PC-3 (cell line): ENCODE data around the gene BASP1. TPM values are rescaled to one million over a fixed set of nuclear protein-coding genes. Genes with fewer than 3 reads are reported as not detected.
"Not testable (repeated sequence)": the region's sequence is repeated elsewhere in the genome, so short reads cannot be mapped to it uniquely, and the experiment has no call there.

Experiments
- ATAC-seq: fragments of 200-7000 bp; cut with Tn5 transposase; 2 replicates; pipeline ENCODE4 v1.9.1; 2020; ENCODE audit warnings: mild to moderate bottlenecking, moderate library complexity
- BruUV-seq: library from RNA; stranded (reverse); fragments of 400-500 nt; replicated peaks from 2 replicates; lab custom pipeline; 2021; lab: Mats Ljungman, UMichigan
- CTCF ChIA-PET: fragments of 300-600 bp; sonication (Branson Sonifier 250); formaldehyde crosslinking; loops from one replicate; lab custom pipeline; 2022; ENCODE audit warnings: antibody characterized with exemption; lab: Charles Lee
- POLR2A ChIA-PET: fragments of 300-600 bp; sonication (Branson Sonifier 250); formaldehyde crosslinking; loops from one replicate; lab custom pipeline; 2022; ENCODE audit warnings: antibody characterized with exemption; ENCODE audit not compliant: unreplicated experiment; lab: Charles Lee
- DNase-seq: peaks from one replicate; pipeline ENCODE4 v3.0.0-alpha.2; 2015
- H2AFZ ChIP-seq: fragments of 300-600 bp; sonication (generic); 2 replicates; pipeline ENCODE4 v1.6.0; 2016; ENCODE audit warnings: antibody characterized with exemption, low read length
- H3F3A ChIP-seq: fragments of 300-600 bp; sonication (generic); one replicate; pipeline ENCODE4 v1.6.0; 2017; ENCODE audit warnings: antibody characterized with exemption, low read length, control low read depth, mild to moderate bottlenecking; ENCODE audit not compliant: unreplicated experiment
- H3K27ac ChIP-seq: fragments of 300-600 bp; sonication (generic); 2 replicates; pipeline ENCODE4 v1.5.1; 2016; ENCODE audit warnings: mild to moderate bottlenecking, low read length
- H3K27me3 ChIP-seq: fragments of 300-600 bp; sonication (generic); 2 replicates; pipeline ENCODE4 v1.6.1; 2016; ENCODE audit warnings: low read length, mixed read lengths
- H3K36me3 ChIP-seq: fragments of 300-600 bp; sonication (generic); 2 replicates; pipeline ENCODE4 v1.6.1; 2016; ENCODE audit warnings: low read depth, mixed run types, low read length, mixed read lengths
- H3K4me1 ChIP-seq: fragments of 300-600 bp; sonication (generic); 2 replicates; pipeline ENCODE4 v1.5.1; 2016; ENCODE audit warnings: low read length; ENCODE audit not compliant: insufficient read depth
- H3K4me2 ChIP-seq: fragments of 300-600 bp; sonication (generic); 2 replicates; pipeline ENCODE4 v1.6.0; 2016; ENCODE audit warnings: low read length
- H3K4me3 ChIP-seq: fragments of 300-600 bp; sonication (generic); 2 replicates; pipeline ENCODE4 v1.5.1; 2016; ENCODE audit warnings: mild to moderate bottlenecking, low read length, mixed read lengths
- H3K79me2 ChIP-seq: fragments of 300-600 bp; sonication (generic); 2 replicates; pipeline ENCODE4 v1.6.1; 2017; ENCODE audit warnings: low read length, mixed read lengths
- H3K9ac ChIP-seq: fragments of 300-600 bp; sonication (generic); 2 replicates; pipeline ENCODE4 v1.6.0; 2016; ENCODE audit warnings: mild to moderate bottlenecking, low read length
- H3K9me2 ChIP-seq: fragments of 300-600 bp; sonication (generic); replicated peaks from 2 replicates; pipeline ENCODE4 v1.6.1; 2016; ENCODE audit warnings: mixed run types, low read length, mixed read lengths
- H3K9me3 ChIP-seq: fragments of 300-600 bp; sonication (generic); 2 replicates; pipeline ENCODE4 v1.6.1; 2016; ENCODE audit warnings: low read length, mixed read lengths
- H4K20me1 ChIP-seq: fragments of 300-600 bp; sonication (generic); 2 replicates; pipeline ENCODE4 v1.6.1; 2016; ENCODE audit warnings: low read length, mixed read lengths
- EZH2 ChIP-seq: fragments of 300-600 bp; sonication (generic); IDR thresholded peaks from one replicate; pipeline ENCODE4 v1.6.1; 2017; ENCODE audit warnings: antibody characterized with exemption, mild to moderate bottlenecking, low read length; ENCODE audit not compliant: unreplicated experiment
- EZH2phosphoT487 ChIP-seq: fragments of 300-600 bp; sonication (generic); IDR thresholded peaks from 2 replicates; pipeline ENCODE4 v1.6.1; 2018; ENCODE audit warnings: mild to moderate bottlenecking, antibody characterized with exemption, low read length, borderline replicate concordance
- intact Hi-C: fragments of 100-400 bp; cut with micrococcal nuclease; formaldehyde crosslinking; loops from 2 replicates; pipeline ENCODE4 v1.9.0; 2023
- total RNA-seq: library from RNA; depleted of rRNA; stranded (reverse); fragments of >200 nt; gene quantifications from 2 replicates; pipeline ENCODE4 v1.2.3, GENCODE V29; 2014
- TF ChIP-seq, protein P1 (sequence below): fragments of 300-600 bp; sonication (generic); conservative IDR thresholded peaks from 2 replicates; pipeline ENCODE4 v1.5.1; 2017; ENCODE audit warnings: antibody characterized with exemption, low read depth, mild to moderate bottlenecking, low read length

BASP1 gene
- total RNA-seq, 1 experiment from 2014 or later = 169 TPM

GRCh38 chr5:17249029-17249634 is 31.7 kb downstream of the BASP1 start:
- Histone ChIP-seq H3K36me3 (peaks cover 24% of the 10 kb centered on the region; the same call in 1 of the 2 replicates), H2AFZ (no peak overlapping the region), H3K79me2 (peaks cover 95% of the 10 kb centered on the region), H3K4me1 (peaks cover 59% of the 10 kb centered on the region), H3F3A (peaks cover 24% of the 10 kb centered on the region), H4K20me1 (no peaks in the 10 kb centered on the region), H3K4me3 (peak overlapping the region; percentile 12; the same call in 1 of the 2 replicates), H3K4me2 (peak overlapping the region; percentile 40), H3K9ac (peak overlapping the region; percentile 19; the same call in 1 of the 2 replicates), H3K9me3 (no peaks in the 10 kb centered on the region), H3K27ac (peak overlapping the region; percentile 61), H3K27me3 (no peaks in the 10 kb centered on the region), H3K9me2 (no peaks in the 10 kb centered on the region; the same call in 1 of the 2 replicates)
- ATAC-seq (peak; percentile 93), DNase-seq (peak; percentile 100)
- intact Hi-C loops = no loop called here
- no TSS peak for BruUV-seq
- POLR2A ChIA-PET = interaction anchor here (0.6 kb wide), 1 partner anchor 10 kb away, joined by 5 read pairs; no protein-coding TSS in a partner anchor
- TF ChIP-seq EZH2 (no peak), EZH2phosphoT487 (no peak)
- TF ChIP-seq, protein P1, sequence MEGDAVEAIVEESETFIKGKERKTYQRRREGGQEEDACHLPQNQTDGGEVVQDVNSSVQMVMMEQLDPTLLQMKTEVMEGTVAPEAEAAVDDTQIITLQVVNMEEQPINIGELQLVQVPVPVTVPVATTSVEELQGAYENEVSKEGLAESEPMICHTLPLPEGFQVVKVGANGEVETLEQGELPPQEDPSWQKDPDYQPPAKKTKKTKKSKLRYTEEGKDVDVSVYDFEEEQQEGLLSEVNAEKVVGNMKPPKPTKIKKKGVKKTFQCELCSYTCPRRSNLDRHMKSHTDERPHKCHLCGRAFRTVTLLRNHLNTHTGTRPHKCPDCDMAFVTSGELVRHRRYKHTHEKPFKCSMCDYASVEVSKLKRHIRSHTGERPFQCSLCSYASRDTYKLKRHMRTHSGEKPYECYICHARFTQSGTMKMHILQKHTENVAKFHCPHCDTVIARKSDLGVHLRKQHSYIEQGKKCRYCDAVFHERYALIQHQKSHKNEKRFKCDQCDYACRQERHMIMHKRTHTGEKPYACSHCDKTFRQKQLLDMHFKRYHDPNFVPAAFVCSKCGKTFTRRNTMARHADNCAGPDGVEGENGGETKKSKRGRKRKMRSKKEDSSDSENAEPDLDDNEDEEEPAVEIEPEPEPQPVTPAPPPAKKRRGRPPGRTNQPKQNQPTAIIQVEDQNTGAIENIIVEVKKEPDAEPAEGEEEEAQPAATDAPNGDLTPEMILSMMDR = no peak
- CTCF ChIA-PET = no interaction called here

- H3K27me3 ChIP-seq, DNase-seq, H3K9me3 ChIP-seq, H4K20me1 ChIP-seq, CTCF ChIA-PET, H2AFZ ChIP-seq, BruUV-seq, ATAC-seq, H3K9me2 ChIP-seq: not testable (repeated sequence)
- peaks cover 24% of the 10 kb centered on the region for H3F3A ChIP-seq
- intact Hi-C loops = loop anchor here (10.0 kb wide), 1 partner anchor 125 kb away; no protein-coding TSS in a partner anchor
- H3K4me3 ChIP-seq = peak overlapping the region; percentile 12; the same call in 1 of the 2 replicates
- H3K27ac ChIP-seq = peak overlapping the region; percentile 61
- H3K9ac ChIP-seq = peak overlapping the region; percentile 19
- peaks cover 97% of the 10 kb centered on the region for H3K79me2 ChIP-seq
- POLR2A ChIA-PET = interaction anchor here (0.6 kb wide), 1 partner anchor 11 kb away, joined by 5 read pairs; no protein-coding TSS in a partner anchor
- peaks cover 29% of the 10 kb centered on the region; the same call in 1 of the 2 replicates for H3K36me3 ChIP-seq
- peak overlapping the region; percentile 40 for H3K4me2 ChIP-seq
- H3K4me1 ChIP-seq = peaks cover 66% of the 10 kb centered on the region
These were observed 32.4 kb downstream of the BASP1 start for GRCh38 chr5:17249841-17250240.

DNA sequence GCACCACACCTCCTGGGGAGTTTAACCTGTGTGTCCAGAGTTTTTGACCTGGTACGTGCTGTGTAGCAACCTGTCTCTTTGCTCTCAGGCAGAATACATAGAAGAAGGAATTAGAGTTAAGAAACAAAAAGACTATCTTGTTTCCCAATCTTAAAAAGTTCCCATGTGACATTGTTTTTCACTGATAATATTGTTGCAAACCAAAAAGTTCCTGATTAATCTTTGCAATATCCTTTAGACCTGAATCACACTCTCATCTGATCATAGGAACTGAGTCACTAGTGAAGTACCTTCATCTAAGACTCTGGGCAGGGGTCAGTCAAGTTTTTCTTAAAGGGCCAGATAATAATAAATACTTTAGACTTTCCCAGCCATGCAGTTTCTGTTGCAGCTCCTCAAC is 35.1 kb downstream of the BASP1 start:
- no TSS peak for BruUV-seq
- peaks cover 97% of the 10 kb centered on the region for H3K79me2 ChIP-seq
- no peak overlapping the region for H2AFZ ChIP-seq
- H3K9me3 ChIP-seq = no peaks in the 10 kb centered on the region
- H3K4me3 ChIP-seq = peak overlapping the region; percentile 19
- H3K9ac ChIP-seq = peak overlapping the region; percentile 16; the same call in 1 of the 2 replicates
- H3K4me2 ChIP-seq = peak overlapping the region; percentile 69
- H3K27me3 ChIP-seq = no peaks in the 10 kb centered on the region
- TF ChIP-seq EZH2phosphoT487 = no peak
- TF ChIP-seq, protein P1 = no peak
- TF ChIP-seq EZH2 = no peak
- intact Hi-C loops = loop anchor here (10.0 kb wide), 1 partner anchor 122 kb away; no protein-coding TSS in a partner anchor
- ChIA-PET CTCF (interaction anchor here (0.5 to 0.7 kb wide), 2 partner anchors 31 to 185 kb away, joined by 4 to 7 read pairs; no protein-coding TSS in a partner anchor), POLR2A (no interaction called here)
- peaks cover 24% of the 10 kb centered on the region for H3F3A ChIP-seq
- no peaks in the 10 kb centered on the region; the same call in 1 of the 2 replicates for H3K9me2 ChIP-seq
- H4K20me1 ChIP-seq = no peaks in the 10 kb centered on the region
- H3K27ac ChIP-seq = peak overlapping the region; percentile 80
- DNase-seq = peak; percentile 94
- H3K4me1 ChIP-seq = peaks cover 93% of the 10 kb centered on the region
- peaks cover 26% of the 10 kb centered on the region; the same call in 1 of the 2 replicates for H3K36me3 ChIP-seq
- 0 out of 2 replicates have a peak, but pooled peaks have one; percentile 16 for ATAC-seq
